NCI-H2029 (cell line): ENCODE results near the gene SFRP5.

Source experiments
- DNase-seq: peaks from one replicate; lab custom pipeline; 2025; lab: John Stamatoyannopoulos, UW

The SFRP5 gene

DNA sequence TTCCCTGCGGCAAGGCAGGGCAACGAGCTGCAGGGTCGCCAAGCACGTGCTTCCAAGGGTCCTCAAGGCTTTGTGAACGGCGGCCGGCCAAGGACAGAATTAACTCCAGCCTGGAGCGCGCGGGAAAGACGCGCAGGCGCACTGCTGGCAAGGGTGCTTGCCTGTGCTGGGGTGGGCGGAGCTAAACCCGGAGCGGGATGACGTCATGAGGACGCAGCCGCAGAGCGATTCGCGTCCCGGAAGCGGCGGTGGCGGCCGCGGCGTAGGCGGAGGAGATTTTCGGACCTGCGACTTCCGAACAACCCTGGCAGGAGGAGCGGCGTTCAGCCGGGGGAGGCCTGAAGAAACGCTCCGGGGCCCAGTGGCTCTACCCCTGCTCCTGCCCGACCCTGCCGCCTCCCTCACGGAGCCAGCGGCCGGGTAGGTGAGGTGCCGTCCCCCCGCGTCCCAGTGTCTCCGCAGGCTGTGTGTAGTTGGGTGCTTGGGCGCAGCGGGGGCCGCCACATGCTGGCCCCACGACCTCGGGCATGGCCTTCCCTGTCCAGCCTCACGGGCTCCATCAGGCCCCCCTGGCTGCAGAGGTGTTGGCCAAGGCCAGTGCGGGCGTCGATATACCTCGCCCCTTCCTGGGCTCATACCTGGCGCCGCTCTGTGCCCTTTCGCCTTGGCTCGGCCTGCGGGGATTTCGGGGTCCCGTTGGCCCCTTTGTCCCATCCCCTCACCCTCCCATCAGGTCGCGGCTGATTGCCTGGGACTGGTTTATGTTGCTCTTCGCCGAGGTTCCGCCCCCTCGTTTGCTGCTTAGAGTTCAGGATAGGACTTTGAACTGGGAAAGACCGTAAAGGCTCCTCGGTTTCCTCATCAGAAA is 34.7 kb downstream of the SFRP5 start, which contains the start of gene ZFYVE27:
Gene ZFYVE27 (plus strand): TSS at position 227 of the 868 bp plus-strand sequence. CDS start 1,350 bp downstream, outside the sequence.
- peak; percentile 74 for DNase-seq

DNA sequence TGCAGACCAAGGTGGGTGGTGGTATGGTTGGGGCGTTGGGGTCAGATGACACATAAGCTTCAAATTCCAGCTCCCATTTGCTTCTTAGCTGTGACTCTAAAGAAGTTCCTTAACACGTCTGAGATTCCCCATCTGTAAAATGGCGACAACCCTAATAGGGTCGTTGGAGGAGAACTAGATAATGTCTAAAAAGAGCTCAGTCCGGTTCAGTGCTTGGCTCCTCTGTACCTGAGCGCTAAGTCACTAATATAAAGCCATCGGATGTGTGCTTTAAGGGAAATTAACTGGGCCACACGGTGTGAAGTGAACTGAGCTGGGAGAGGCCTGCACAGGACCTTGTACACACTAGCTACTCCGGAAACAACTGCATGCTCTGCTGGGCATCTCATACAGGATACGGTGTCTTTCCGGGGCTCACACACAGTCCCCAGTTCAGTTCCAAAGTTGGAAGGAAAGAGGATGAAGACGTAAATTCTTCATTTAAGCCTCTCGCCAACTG is 35.3 kb downstream of the SFRP5 start:
- DNase-seq, result no peak

DNA sequence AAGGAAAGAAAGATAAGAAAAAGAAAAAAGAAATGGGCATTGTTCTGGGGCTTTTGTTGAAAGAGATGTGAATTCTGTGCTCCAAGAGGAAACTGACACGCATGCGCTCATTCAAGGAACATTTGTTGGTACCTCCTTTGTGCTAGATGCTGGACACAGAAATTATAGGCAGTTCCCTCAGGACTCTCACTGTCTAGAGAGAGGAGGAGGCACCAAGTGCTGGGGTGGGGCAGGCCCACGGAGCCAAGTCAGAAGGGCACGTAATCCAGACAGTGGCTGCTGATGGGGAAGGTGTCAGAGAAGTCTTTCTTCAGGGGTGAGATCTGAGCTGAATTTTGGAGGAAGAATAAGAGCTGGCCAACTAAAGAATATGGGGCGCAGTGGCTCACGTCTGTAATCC is 37.8 kb downstream of the SFRP5 start:
- no peak for DNase-seq

DNA sequence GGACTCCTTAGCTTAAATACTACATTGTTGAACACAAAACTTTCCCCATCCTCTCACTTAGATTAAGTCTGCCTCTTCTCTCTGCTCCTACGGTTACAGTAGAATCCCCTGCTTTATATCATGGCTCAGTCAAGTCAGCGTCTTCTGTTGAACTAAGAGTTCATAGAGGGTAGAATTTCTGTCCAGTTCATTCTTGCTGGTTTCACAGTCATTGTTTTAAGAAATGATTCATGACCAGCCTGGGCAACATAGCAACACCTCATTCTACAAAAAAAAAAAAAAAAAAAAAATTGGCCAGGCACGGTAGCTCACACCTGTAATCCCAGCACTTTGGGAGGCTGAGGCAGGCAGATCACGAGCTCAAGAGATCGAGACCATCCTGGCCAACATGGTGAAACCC is 38.5 kb downstream of the SFRP5 start:
- no peak for DNase-seq

DNA sequence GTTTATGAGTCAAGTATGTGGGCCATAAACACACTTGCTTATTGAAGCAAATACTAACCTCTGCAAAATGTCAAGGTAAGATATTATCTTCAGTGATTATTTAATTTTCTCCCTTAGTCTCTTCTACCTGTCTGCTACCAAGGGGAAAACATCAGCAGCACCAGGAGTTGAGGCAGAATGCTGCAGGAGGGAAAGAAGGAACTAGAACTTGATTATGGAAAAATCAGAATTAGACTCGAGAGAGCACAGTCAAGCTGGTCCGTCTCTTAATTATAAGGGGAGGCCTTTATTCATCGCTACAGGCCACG is 39.8 kb downstream of the SFRP5 start:
- DNase-seq, result no peak

DNA sequence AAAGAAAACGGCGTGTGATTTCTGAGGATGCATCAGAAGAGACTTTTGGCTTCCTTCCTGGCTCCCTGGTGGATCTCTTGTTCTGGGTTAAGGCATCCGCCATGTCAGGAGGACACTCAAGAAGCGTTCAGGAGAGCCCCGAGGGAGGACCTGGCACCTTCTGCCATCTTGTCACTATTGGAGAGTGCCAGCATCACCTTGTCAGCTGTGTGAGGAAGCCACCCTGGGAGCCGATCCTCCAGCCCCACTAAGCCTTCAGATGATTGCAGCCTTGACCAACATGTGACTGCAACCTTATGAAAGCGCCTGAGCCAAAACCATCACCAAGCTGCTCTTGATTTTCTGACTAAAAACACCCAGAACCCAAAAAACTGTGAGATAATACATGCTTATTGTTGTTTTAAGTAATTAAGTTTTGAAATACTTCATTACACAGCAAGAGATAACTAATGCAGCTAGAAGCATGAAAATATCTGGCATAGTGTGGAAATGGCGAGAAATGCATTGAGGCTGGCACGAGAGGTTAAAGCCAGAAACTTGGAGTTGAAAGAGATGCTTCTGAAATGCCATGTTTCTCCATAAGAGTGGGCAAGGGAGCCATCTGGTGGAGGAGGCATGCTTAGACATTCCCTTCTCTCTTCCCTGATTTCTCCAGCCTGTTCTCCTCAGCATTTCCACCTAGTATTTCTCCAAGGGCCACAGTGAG is 40.3 kb downstream of the SFRP5 start:
- DNase-seq, result peak; percentile 53

DNA sequence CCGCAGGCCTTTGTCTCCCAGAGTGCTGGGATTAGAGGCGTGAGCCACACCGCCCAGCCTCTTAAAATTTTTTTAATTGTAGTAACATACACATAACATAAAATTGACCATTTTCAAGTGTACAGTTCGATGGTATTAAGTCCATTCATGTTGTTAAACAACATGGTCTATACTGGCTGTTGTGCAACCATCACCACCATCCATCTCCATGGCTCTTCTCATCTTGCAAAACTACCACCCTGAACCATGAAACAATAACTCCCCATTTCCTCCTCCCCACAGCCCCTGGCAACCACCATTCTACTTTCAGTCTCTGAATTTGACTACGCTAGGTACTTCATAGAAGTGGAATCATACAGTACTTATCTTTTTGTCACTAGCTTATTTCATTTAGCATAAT is 42.8 kb downstream of the SFRP5 start:
- DNase-seq, result no peak

DNA sequence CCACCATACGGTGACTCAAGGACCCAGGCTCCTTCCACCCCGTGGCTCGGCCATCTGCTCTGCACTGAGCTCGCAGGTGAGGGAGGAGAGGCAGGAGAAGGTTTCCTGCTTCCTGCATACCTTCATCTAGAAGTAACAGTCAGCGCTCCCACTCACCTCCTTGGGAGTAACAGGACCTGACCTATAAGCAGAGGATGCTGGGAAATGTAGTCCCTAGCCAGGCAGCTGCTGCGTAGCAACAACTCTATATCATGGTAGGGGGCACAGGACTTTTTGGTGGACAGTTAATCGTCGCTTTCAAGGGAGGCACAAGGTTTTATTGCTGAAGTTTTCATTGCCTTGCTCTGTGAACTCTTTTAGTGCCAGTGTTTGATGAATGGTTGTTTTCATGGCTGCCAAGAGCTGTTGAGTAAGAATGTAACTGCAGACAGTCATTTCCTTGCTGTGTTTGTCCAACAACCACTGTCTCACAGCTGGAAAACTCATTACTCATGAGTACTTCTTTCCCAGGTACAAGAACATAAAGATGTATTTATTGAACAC is 45.1 kb downstream of the SFRP5 start:
- no peak for DNase-seq

DNA sequence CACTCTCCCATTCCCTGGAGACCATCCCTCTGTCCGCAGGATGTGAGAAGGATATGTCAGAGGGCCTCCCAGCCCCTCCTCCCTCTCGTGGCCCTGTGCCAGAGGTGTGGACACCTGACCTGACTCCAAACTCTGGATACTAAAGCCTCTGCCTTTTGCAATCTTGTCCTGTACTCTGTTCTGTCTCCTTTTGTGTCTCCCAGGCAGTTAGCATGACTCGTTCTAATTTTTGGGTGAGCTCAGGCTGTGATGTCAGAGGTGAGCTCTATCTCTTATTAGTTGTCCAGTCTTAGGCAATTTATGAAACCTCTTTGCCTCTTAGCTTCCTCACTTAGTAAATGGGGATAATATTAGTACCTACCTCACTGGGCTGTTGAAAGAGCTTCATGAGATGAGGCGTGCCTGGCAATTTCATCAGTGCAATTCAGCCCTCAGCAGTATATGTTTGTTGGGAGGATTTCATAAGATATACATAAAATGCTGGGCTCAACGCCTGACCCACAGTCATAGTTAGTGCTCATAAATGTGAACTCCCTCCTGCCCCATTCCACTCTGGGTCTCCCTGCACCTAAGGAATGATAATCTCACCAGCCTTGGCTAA is 47.4 kb downstream of the SFRP5 start:
- no peak for DNase-seq

DNA sequence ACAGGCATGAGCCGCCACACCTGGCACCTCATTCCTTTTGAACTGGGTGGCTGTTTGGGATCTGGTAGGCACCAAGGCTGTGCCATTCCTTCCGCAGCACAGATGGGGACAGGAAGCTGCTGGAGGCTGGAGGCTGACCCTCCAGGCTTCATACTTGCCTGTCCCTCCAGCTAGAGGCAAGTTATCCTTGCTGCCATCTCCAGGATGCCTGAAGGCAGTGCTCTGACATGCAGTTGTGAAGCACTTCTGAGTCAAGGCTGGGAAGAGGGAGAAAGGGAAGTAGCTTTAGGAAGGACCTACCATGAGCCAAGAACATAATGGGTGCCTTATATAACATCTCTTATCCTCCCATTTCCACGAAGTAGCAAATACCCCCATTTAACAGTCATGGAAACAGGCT is 48.8 kb downstream of the SFRP5 start:
- DNase-seq, result no peak

DNA sequence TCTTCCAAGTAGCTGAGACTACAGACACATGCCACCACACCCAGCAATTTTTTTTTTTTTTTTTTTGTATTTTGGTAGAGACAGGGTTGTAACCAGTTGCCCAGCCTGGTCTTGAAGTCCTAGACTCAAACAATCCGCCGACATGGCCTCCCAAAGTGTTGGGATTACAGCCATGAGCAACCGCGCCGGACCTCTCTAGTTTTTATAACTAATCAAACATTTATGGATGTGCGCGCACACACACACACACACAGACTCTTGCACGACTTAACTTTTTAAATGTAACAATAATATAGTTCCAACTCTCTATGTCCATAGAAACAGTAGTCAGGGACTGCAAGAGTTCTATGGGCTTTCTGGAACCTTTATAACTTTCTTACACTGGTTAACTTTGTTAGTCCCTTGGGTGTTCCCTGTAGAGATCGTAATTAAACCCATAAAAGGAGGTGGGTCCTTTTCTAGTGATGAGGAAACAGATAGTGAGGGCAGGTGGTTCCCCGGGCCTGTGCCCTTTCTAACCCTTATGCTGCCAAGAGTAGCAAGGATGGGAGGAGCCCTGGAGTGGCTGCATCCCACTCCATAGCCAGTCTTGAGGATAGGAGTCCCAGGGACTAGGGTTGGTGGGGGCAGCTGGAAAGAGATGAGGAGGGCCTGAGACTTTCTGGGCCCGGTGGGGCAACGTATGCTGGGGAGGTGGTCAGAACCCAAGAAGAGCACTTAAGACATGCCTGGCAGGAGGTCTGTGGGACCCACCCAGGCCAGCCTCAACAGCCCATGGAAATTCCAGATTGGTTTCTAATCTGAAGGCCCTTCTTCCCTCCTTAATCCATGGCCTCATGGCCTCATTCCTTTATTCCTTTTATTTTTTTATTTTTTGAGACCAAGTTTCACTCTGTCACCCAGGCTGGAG is 49.7 kb downstream of the SFRP5 start:
- DNase-seq, result no peak

DNA sequence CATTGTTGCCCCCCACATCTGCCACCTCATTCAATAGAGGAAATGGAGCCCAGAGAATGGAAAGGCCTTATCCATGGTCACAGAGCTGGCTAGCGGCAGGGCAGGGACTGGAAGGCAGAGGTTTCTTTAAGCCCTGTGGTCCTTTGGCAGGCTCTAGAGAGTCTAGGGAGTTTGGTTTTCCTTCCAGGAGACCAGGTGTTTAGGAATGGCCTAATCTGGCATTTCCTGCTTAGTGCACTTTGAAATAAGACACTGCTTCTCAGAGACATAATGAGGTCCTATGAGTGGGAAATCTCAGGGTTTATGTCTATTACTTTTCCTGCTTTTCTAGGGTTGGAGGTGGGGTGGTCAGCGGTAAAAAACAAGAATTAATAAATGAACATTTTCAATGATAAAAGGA is 52.2 kb downstream of the SFRP5 start:
- no peak for DNase-seq

DNA sequence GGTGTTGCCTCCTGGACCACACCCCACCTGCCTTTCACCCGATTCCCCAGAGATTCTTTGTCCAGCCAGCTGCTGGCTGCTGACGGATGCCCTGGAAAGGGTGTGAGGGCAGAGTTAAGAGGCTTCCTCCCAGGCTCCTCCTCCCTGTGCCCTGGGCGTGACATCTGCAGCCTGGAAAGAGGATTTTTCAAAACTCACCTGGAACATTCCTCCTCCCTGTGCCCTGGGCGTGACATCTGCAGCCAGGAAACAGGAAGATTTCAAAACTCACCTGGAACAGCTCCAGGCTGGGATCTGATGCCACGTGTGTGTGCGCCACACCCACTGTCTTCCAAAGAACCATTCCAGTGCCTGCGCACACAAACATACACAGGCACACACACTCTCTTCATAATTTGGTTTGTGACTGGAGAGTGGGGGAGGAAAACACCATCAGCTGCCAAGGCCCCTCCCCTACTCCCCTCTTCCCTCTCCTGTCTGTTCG is 53.1 kb downstream of the SFRP5 start:
- peak; percentile 63 for DNase-seq

DNA sequence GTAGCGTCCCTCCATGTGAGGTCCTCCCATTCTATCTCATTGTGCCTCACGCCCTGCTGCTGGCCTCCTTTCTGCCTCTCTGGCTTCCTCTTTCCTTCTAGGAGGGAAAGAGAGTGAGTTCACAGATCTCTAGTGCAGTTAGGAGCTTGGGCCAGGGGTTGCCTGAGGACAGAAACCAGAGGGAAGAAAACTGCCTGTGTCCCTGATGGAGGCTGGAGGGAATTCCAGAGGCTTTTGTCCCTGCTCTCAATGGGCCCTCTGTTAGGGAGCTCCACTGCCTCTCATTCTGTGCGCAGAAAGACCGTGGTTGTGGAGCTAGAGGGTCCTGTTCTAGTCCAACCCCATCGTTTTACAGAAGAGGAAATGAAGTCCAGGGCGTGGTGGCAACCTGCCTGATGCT is 53.6 kb downstream of the SFRP5 start:
- no peak for DNase-seq

DNA sequence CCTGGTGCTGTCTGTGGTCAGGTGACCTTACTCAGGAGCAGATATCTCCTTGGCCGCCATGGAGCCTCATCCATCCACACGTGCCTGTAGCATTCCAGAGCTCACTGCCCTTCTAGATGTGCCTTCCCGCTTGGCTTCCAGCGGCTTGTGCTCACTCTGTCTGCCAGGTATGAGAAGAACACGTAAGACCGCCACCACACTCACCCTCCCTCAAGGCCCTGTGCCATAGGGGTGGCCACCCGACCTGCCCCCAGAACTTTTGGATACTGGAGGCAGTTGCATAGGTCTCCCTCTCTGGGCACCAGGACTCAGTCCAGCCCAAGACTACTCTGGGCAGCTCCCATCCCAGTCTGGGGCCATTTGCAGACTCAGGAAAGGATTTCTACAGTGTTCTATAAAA is 54.2 kb downstream of the SFRP5 start:
- DNase-seq, result no peak
